ENCODE results near the gene DGKB. TPM values are rescaled to one million over a fixed set of nuclear protein-coding genes. Genes with fewer than 3 reads are reported as not detected.

Gene DGKB
- total RNA-seq, 1 donor from 2014 or later, result not detected

GRCh38 chr7:14385074-14385473, 517.5 kb downstream of the DGKB start:
- no peaks in the 10 kb centered on the region for H3K9me3 ChIP-seq
- H3K27me3 ChIP-seq, result no peaks in the 10 kb centered on the region
- ATAC-seq (no peak), DNase-seq (no peak)
- H3K4me1 ChIP-seq, result no peaks in the 10 kb centered on the region
- no peak overlapping the region for H3K27ac ChIP-seq
- intact Hi-C loops (cut with DNase I), result no loop called here
- H3K36me3 ChIP-seq, result no peaks in the 10 kb centered on the region
- H3K4me3 ChIP-seq, result no peak overlapping the region
- TF ChIP-seq CTCF (IDR thresholded peaks at IDR 0.05), result no peak

- H3K4me1 ChIP-seq, result no peaks in the 10 kb centered on the region
- intact Hi-C loops (cut with DNase I), result no loop called here
- no peak for TF ChIP-seq CTCF (IDR thresholded peaks at IDR 0.05)
Measured at GRCh38 chr7:14381936-14382335, 520.6 kb downstream of the DGKB start.

GRCh38 chr7:14381306-14381705, 521.2 kb downstream of the DGKB start:
- ATAC-seq, result no peak
- intact Hi-C loops (cut with DNase I), result no loop called here
- TF ChIP-seq CTCF (IDR thresholded peaks at IDR 0.05), result no peak

More at GRCh38 chr7:14381936-14382335, 520.6 kb downstream of the DGKB start:
- Histone ChIP-seq H3K27ac (no peak overlapping the region), H3K27me3 (no peaks in the 10 kb centered on the region), H3K9me3 (no peaks in the 10 kb centered on the region), H3K4me3 (no peak overlapping the region), H3K36me3 (no peaks in the 10 kb centered on the region)
- ATAC-seq, result no peak
- no peak for DNase-seq

GRCh38 chr7:14380881-14381280, 521.7 kb downstream of the DGKB start:
- no peak for TF ChIP-seq CTCF (IDR thresholded peaks at IDR 0.05)
- DNase-seq (no peak), ATAC-seq (no peak)
- no peaks in the 10 kb centered on the region for H3K4me1 ChIP-seq
- H3K27ac ChIP-seq, result no peak overlapping the region
- intact Hi-C loops (cut with DNase I), result no loop called here
- no peak overlapping the region for H3K4me3 ChIP-seq
- no peaks in the 10 kb centered on the region for H3K27me3 ChIP-seq
- H3K9me3 ChIP-seq, result no peaks in the 10 kb centered on the region
- H3K36me3 ChIP-seq, result no peaks in the 10 kb centered on the region

More at GRCh38 chr7:14381306-14381705, 521.2 kb downstream of the DGKB start:
- Histone ChIP-seq H3K4me1 (no peaks in the 10 kb centered on the region), H3K4me3 (no peak overlapping the region), H3K9me3 (no peaks in the 10 kb centered on the region), H3K27me3 (no peaks in the 10 kb centered on the region), H3K27ac (no peak overlapping the region), H3K36me3 (no peaks in the 10 kb centered on the region)
- no peak for DNase-seq

- intact Hi-C loops (cut with DNase I), result no loop called here
- Histone ChIP-seq H3K27me3 (no peaks in the 10 kb centered on the region), H3K4me3 (no peak overlapping the region), H3K4me1 (no peaks in the 10 kb centered on the region), H3K27ac (no peak overlapping the region), H3K36me3 (no peaks in the 10 kb centered on the region), H3K9me3 (no peaks in the 10 kb centered on the region)
- no peak for DNase-seq
- no peak for TF ChIP-seq CTCF (IDR thresholded peaks at IDR 0.05)
- no peak for ATAC-seq
Measured at GRCh38 chr7:14377646-14378266, 524.8 kb downstream of the DGKB start.

GRCh38 chr7:14376711-14377110, 525.8 kb downstream of the DGKB start:
- Histone ChIP-seq H3K9me3 (no peaks in the 10 kb centered on the region), H3K36me3 (no peaks in the 10 kb centered on the region), H3K27ac (no peak overlapping the region), H3K4me1 (no peaks in the 10 kb centered on the region), H3K27me3 (no peaks in the 10 kb centered on the region), H3K4me3 (no peak overlapping the region)
- TF ChIP-seq CTCF (IDR thresholded peaks at IDR 0.05), result no peak
- intact Hi-C loops (cut with DNase I), result no loop called here
- no peak for ATAC-seq
- DNase-seq, result no peak

Measured in upper lobe of right lung (tissue), 1 donor.